GM12874 (cell line): Measurements from ENCODE around the gene C10orf90.

Experiments used
- CTCF ChIP-seq: IDR thresholded peaks from 2 replicates; pipeline ENCODE4 v1.5.1; 2011; ENCODE audit warnings: low read depth, mild to moderate bottlenecking, control low read depth, low read length, moderate library complexity; ENCODE audit not compliant: insufficient read depth

Gene C10orf90

DNA sequence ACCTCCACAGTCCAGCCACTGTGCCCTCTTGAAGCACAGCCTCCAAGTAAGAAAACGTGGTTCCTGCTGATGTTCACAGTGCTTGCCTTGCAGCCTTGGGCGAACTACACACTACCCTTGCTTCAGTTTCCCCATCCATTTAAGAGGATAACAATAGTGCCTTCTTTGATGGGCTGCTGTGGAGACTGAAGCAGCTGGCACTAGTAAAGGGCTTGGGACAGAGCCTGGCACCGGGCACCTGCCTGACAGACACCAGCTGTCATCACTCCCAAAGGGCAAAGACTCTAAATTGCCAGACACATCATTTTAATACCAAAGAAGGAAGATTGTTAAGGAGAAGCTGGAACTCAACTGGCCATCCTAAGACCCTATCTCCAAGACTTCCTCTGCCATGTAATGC is 3.1 kb upstream of the C10orf90 start:
- no peak for TF ChIP-seq CTCF

- no peak for TF ChIP-seq CTCF
Observed at GRCh38 chr10:126671402-126671975, 996 bp upstream of the C10orf90 start.

DNA sequence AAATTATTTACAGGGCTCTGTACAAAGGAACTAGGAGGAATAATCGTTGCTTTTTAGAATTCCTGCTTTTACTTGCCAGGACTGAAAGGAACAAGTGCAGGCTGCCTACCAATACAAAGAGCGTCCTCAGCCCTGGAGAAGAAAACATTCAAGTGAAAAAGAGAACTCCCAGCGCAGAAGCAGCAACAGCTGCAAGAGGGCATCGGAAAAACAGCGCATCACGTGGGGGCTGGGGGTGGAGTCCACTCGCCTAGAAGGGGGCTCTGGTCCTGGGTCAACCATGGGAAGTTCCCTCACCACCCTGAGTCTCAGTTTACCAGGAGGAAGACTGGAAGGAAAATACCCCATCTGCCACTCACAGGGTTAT is 385 bp upstream of the C10orf90 start:
- no peak for TF ChIP-seq CTCF

DNA sequence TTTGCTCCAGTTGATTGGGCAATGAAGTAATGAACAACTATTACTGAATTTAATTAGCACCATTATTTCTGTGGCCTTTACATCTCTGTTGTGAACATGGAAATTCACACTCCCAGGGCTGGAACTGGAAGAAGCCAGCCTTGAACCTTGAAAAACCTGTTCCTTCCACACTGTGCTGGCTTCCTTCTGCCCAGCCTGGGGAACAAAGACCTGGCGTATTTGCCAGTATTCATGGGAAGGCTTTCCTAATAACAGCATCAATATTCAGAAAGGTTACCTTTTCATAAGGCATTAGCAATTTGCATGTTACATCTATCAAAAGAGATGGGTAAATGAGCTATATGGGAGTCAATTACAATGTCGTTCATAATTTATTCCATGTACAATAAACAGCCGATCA is 1.3 kb downstream of the C10orf90 start:
- TF ChIP-seq CTCF, result no peak

DNA sequence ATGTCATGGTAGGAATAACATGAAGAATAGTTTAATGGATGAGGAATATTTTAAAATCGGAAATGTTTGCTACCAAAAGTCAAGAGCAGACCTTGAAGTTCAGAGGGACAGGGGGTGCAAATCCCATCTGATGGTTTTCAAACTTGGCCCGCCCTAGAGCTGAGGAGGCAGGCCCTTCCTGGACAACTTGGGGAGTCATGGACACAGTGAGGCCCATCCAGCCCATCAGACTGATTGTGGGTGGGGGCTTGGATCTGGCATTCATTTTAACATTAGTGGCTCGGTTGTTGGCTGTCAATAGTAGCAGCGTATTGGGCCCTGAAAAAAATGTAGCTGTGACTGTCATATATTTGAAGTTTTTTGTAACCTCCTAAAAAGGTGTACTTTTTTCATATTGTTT is 2.0 kb downstream of the C10orf90 start:
- no peak for TF ChIP-seq CTCF

DNA sequence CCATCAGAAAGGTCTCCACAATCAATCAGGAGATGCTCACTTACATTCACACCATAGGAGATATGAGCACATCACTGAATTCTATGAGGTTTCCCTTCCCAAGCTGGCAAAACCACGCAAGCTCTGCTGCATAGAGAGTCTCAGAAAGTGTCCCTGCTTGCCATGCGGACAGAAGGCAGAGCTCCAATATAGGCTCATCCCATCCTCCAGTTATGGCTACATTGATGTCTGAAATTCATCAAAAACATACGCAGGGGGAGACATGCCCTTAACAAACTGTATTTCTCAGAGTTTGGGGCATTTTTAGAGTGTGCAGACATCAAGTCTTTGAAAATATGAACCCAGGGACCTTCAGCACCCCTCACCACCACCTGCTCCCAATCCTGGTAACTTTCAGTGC is 2.9 kb downstream of the C10orf90 start:
- no peak for TF ChIP-seq CTCF

DNA sequence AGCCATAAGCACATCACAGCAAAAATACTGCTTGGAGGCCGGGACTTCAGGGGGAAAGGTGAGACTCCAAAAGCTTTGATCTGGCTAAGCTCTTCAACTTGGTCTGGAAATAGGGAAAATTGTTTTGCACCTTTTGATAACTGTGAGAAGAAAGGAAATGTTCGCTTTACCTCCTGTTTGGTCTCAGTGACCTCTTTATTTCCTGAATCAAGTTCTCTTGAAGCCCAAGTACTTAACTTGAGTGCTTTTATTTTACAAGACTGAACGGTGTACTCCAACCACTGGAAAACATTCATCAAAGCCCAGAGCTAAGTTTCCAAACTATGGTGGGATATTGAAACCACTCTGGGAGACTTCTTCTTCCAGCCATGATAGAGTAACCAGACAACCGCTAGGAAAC is 5.3 kb downstream of the C10orf90 start:
- no peak for TF ChIP-seq CTCF

GRCh38 chr10:126663880-126664279 is 6.6 kb downstream of the C10orf90 start:
- TF ChIP-seq CTCF, result no peak
